ENCODE results near the gene ATP1A3.

The ATP1A3 gene

GRCh38 chr19:41918095-41918494, 75.9 kb downstream of the ATP1A3 start:
- no peak overlapping the region for H3K4me3 ChIP-seq (replicated peaks; ENCODE audit: low read depth, low read length)
- TF ChIP-seq CTCF (IDR thresholded peaks at IDR 0.05; ENCODE audit: low read length, missing control alignments) = no peak

GRCh38 chr19:41917676-41918075, 76.4 kb downstream of the ATP1A3 start:
- no peak overlapping the region for H3K4me3 ChIP-seq (replicated peaks; ENCODE audit: low read depth, low read length)
- no peak for TF ChIP-seq CTCF (IDR thresholded peaks at IDR 0.05; ENCODE audit: low read length, missing control alignments)
- no peak for DNase-seq (ENCODE audit: low read depth)

More at GRCh38 chr19:41918095-41918494, 75.9 kb downstream of the ATP1A3 start:
- no peak for DNase-seq (ENCODE audit: low read depth)
